NCI-H2227 treated with DMSO at 0.1 percent for 48 hours (cell line): ENCODE results near the gene TUT7.
"Not testable (repeated sequence)": the region's sequence is repeated elsewhere in the genome, so short reads cannot be mapped to it uniquely, and the experiment has no call there.

Experiments used
- DNase-seq: peaks from one replicate; lab custom pipeline; 2025; lab: John Stamatoyannopoulos, UW

TUT7 gene

DNA sequence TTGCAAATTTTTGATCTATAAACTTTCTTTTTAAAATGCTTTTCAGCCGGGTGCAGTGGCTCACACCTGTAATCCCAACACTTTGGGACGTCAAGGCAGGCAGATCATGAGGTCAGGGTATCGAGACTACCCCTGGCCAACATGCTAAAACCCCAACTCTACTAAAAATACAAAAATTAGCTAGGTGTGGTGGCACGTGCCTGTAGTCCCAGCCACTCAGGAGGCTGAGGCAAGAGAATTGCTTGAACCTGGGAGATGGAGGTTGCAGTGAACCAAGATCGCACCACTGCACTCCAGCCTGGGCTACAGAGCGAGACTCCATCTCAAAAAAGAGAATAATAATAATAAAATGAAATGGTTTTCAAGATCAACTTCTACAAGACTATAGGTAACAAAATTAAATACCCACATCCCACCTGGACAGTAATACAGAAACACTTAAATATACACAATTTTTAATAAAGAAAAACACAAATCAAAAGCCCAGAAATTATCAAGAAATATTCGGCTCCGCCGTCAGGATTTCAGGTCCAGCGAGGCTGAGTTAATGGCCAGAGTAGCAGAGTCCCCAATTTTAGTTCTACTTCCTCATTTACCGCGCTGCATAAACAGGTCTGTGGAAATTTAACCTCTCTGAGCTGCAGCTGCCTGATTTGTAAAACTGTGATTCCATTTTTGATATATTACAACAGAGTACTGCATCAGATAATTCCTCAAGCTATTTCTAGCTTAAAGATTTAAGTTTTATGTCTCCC, 4.0 kb downstream of the TUT7 start:
- no peak for DNase-seq

DNA sequence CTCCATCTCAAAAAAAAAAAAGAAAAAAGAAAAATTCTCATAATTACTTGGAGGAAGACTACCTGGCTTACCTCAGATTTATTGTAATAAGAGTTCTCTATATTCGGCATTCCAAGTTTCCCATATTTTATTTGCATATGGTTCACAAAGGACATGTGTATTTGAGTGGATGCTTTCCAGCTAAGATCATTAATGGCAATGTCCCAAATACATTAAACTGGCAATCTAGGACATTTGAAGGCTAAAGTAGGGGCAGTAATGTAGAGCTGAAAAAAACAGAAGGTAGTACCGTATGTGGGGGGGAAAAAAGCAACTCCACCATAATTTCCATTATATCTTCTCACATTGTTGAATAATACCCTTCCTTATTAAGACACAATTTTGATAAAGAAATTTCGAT, 4.9 kb downstream of the TUT7 start:
- no peak for DNase-seq

DNA sequence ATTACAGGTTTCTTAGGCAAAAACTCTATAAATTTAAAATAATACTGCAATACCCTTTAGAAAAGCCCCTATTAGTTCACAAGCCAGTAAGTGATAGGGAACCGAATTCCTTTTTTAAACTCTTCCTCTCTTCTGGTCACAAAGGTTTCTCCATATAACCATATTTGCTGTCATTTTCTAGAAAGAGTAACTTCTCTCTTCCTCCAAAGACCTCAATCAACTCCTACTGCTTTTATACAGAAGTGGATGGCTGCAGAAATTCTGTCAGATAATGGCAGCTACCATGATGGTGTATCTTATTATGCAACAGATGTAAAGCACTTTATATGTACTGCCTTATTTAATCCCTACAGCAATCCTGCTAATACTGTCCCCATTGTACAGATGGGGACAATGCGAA, 6.2 kb downstream of the TUT7 start:
- DNase-seq, result no peak

DNA sequence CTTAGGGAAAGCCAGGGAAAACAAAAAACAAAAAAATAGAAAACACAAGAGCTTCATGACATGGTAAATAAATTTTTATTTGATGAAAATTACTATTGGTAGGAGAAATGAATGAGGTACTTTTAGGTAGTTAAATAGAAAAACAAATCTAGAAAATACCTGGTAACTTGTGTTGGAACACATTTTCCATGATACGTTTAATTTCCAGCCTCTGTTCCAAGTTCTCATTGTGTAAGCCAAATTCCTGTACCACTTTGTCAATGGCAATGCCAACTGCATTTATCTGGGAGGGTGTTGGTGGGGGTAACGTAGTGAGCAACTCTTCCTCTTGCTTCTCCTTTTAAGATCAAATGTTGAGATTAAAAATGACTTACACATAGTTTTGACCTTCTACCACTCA, 9.4 kb downstream of the TUT7 start:
- DNase-seq, result no peak

DNA sequence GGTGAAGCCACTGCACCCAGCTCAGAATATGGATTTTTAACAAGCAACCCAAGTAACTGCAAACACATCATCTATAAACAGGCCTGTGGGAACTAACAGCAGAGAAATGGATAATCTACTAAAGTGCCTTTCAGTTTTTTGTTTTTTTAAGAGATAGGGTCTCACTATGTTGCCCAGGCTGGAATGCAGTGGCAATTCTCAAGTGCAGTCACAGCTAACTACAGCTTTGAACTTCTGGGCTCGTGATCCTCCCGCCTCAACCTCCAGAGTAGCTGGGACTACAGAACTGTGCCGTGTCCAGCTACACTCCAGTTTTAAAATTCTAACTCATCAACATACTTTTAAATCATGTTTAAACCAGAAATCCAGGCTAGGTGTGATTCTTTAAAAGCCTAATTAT, 11.9 kb downstream of the TUT7 start:
- no peak for DNase-seq

DNA sequence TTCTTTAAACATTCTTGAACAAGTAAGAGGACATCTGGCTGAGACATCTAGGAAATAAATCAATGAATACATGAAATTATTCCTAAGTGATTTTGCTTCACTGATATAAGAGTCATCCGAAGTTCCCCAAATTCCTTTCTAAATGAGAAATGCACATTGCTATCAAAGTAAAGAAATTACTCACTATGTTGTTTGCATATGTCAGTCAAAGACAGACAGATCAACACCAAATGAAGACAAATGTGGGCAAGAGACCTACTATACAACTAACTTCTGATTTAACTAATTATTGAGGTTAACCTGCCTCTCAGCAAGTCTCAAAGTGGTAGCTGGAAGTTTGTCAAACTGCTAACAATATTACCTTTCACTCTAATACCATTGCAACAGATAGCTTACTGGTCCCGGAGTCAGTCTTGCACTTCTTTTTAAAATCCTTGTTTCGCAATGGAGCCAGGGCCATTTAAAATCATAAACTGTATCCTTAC, 13.2 kb downstream of the TUT7 start:
- no peak for DNase-seq

DNA sequence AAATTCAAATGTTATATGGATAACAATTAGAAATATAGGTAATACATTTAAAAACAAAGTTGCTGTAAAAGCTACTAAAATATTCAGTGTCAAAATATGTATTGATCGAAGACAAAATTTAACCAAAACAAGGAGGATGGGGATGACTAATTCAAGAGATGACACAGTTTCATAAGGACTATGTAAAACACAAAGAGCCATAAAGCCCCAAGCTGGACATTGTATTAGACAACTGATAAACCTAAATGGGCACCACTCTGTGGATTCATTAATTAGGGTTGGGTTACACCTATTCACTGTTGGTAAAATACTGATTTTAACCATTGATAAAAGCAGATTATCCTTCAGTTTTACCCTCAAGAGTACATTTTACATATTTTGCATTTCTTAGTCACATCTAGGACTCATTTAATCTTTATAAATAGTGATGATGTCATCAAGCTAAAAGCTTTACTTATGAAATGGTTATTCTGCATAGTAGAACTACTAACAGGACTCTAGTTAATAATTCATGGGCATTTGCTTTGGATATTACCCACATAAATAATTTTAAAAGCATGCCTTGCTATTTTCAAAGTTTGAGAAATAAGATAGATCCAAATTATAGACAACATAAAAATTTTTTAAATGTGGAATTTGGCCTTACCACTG, 13.7 kb downstream of the TUT7 start:
- no peak for DNase-seq

DNA sequence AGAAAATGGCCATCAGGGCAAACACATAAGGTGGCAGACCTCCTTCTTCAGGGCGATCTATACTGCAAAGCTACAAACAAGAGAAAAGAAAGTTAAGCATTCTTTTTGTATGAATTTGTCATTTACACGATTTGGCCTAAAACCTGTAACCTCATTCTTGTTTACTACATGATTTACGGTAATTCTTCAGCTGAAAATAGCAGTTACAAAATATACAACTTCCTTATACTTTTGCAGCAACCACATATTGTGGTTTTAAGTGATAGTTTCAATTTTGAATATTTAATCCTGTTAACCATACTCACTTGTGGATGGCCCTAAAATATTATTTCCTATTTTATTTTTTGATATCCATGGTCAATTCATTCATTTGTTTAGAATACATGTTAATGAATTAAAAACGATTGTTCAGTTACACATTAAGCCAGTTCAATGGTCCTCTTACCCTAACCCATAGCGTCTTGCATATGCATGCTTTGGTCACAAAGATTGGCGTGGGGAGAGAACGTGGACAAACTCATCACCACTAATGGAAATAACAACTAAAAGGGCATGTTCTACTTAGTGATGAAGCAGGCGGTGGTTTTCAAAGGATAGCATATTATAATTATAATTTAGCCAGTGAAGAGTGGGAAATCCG, 16.6 kb downstream of the TUT7 start:
- DNase-seq, result no peak

DNA sequence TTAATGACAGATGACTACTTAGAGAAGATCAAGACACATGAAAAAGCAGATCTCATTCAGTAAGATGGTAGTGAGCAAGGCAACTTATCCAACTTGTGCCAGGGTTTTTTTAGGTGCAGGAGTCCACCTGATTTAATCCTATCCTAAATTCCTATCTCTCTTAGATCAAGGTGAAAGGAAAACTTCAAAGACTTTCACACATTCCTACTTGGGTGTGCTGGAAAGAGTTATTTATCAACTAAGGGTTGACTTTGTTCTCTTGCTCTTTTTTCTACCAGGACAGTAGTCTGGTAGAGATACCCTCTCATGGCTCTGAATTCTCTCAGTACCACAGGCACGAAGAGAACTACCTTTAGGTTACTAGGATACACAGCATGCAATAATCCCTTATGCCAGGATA, 18.2 kb downstream of the TUT7 start:
- DNase-seq, result no peak

DNA sequence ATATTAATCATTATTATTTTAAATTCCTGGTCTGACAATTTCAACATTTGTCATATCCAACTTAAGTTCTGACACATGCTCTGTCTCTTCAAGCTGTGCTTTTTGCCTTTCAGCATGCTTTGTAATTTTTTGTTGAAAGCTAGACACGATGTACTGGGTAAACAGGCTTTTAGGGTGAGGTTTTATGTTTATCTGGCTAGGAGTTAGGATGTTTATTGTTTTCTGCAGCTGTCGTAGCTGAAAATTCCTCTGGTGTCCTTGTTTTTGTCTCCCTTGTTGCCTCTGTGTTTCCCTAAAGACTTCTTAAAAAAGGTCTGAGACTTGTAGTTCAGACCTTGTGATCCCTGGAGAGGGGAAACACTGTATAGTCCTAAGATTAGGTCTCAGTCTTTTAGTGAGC, 20.6 kb downstream of the TUT7 start:
- no peak for DNase-seq

DNA sequence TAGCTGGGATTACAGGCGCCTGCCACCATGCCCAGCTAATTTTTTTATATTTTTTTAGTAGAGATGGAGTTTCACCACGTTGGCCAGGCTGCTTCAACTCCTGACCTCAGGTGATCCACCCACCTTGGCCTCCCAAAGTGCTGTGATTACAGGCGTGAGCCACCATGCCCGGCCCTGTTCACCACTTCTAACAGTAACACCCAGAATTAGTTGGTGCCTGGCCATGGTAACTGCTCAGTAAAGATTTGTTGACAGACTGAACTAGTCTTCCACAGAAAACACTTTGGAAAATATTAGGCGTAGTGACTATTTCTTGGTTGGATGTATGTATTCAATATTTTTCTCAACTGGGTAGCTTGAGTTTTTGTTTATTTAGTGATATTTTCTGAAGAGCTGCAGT, 24.0 kb downstream of the TUT7 start:
- DNase-seq, result no peak

DNA sequence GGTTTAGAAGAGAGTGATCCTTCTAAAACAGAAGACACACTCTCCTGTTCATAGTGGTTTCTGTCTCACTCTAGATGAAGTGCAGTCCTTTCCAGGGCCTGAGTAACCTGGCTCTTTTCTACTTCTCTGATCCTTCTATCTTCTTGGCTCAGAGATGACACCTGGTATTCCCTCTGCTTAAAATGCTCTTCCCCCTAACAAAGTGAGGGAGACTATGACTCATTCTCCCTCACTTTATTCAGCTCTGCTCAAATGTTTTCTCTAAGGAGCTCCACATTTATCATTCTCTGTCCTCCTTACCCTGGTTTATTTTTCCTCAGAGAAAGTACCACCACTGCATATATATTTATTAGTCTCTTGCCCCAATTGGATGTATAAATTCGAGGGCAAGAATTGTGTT, 24.6 kb downstream of the TUT7 start:
- no peak for DNase-seq

DNA sequence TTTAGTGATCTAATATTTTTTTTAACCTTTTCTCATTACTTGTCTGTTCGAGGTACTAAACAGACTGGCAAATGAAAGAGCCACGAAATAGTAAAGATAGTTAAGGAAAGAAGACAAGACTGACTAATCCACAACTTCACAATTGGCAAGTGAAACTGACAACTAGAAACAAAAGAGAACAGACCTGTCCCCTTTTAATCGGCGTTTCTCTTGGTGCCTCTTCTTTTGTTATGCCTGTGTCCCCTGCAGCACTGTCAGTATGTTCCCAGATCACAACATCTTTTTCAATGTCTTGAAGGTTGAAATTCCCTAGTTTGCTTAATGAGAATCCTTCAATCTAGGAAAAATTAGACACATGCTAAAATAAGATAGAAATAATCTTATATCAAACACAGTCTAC, 26.1 kb downstream of the TUT7 start:
- DNase-seq, result no peak

DNA sequence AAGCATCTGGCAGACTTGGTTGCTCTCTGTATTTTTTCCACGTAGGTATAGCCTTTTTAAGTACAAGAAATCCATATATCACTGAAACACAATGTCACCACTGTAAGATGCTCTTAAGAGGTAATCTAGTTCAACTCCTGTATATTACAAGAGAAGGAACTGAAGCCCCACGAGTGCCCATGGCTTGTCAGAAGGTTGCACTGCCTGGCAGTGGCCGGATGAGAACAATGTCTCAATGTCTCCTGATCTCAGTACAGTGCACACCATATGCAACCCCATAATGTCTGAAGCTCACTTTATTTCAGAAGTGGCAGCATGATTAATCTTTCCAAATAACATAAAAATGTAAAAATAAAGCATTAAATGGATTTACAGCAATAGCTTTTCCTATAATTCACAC, 27.7 kb downstream of the TUT7 start:
- no peak for DNase-seq

DNA sequence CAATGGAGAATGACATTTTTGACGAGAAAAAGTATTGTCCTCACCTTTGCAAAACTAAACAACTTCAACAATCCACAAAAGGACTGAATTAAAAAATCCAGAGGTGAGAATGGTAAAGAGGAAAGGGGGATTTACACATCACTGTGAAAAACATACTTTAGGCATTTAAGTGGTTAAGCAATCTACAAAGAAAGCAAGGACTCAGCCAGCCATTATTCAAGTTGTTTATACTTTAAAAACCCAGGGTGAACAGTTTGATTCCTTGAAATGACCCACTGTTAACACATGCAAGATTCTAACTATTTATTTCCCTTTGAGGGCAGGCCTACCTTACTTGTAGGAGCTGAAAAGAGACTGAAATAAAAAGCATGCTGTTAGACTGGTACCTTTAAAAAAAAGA, 29.3 kb downstream of the TUT7 start:
- DNase-seq, result no peak

DNA sequence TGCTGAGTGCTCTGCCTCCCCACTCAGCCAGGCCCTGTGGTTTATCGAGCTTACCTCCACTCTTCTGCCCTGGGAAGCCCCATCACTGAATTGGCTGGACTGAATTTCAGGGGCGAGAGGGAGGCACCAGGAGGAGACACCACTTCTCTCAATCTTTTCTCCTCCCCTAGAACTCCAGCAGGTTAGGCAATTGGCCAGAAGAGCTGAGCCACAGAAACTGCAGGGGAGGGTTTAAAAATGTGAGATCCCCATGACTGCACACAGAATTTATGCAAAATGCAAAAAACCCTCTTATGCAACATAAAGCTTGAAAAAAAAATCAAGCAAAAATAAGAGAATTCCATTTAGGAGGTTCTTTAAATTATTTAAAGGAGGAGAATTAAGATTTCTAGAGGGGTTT, 29.9 kb downstream of the TUT7 start:
- DNase-seq, result no peak

DNA sequence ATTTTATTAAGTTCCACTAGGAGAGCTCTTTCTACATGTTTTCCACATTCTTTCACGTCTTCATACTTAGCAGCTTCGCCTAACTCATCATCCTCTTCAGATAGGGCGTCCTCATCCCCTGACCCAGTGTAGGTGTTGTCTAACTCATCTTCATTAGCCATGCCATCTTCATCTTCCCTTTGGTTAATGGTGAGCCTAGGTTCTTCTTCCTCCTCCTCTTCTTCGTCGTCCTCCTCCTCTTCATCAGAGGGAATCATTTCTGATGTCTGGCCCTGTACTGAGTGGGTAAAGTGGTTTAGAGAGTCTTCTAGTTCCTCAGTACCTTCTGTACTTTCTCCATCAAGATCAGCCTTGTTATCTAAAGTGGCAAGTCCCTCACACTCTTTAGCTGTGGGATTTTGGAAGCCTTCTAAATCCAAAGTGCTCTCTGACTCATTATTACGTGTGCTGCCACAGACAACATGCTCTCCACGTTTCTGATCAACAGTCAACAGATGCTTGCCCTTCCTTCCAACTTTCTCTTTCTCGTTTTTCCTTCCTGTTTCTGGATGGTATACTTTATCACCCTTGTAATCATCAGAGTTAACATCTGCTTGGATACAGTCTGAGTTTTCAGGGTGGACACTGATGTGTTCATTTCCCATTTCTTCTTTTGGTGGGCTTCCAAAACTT, 31.1 kb downstream of the TUT7 start:
- no peak for DNase-seq

DNA sequence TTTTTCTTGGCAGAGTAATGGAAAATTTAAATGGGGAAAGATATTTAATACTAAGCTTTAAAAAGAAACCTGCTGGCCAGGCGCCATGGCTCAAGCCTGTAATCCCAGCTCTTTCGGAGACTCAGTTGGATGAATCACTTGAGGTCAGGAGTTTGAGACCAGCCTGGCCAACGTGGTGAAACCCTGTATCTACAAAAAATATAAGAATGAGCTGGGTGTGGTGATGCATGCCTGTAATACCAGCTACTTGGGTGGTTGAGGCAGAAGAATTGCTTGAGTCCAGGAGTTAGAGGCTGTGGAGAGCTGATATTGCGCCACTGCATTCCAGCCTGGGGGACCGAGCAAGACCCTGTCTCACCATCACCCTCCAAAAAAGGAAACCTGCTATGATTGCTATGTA, 32.8 kb downstream of the TUT7 start:
- no peak for DNase-seq

DNA sequence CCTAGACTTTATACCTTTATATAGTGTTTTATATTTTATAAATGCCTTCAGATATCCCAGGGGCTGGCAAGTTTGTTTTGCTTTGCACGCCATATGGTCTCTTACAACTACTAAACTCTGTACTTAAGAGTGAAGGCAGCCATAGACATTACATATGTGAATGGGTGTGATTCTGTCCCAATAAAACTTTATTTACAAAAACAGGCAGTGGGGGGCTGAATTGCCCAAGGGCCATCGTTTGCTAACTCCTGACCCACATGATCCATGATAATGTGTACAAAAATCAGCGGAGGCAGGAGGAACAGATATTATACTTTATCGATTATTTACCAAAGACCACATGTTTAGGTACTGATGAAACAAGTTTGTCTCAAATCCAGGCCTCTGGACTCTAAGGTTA, 36.0 kb downstream of the TUT7 start:
- no peak for DNase-seq

DNA sequence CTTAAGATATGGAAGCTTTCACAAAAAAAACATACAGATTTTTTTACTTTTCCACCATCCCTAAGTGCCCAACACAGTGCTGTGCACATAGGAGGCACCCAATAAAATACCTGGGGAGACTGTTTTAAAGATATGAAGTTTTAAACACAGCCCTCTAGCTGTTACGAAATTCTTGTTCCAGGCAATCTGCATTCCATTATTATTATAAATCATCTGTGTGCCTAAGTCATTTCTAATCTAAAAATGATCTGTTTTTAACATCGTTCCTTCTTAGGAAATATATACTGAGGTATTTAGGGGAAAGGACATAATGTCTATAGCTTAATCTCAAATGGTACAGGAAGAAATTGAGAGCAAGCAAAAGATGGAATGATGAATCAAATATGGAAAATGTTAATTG, 39.1 kb downstream of the TUT7 start:
- no peak for DNase-seq

DNA sequence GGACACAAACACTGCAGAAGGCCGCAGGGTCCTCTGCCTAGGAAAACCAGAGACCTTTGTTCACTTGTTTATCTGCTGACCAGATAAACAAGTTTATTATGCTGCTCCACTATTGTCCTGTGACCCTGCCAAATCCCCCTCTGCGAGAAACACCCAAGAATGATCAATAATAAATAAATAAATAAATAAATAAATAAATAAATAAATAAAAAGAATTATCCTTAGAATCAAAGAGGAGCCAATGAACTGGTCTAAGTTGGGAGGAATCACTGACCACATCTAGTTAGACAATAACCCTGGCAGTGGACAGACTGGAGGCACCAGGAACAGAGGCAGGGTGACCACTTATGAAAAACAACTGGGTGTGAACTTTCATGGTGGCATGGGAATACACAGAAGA, 41.3 kb downstream of the TUT7 start:
- DNase-seq, result not testable (repeated sequence)

DNA sequence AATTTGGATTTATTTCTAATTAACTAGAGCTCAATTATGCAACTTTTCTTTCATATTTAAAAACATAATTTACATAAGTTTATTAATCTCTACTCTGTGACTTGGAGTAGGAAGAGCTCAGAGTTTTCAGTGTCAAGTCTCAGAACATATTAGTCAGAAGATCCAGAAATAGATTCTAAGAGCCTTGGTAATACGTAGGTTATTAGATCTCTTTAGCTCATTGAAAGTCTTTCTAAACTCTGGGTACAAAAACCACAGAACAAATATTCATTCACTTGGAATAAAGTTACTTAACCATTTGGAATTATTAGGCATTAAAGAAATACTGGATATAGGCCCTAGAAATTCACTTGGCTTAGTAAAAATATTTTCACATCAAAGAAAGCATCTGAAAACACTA, 45.5 kb downstream of the TUT7 start:
- DNase-seq, result no peak

DNA sequence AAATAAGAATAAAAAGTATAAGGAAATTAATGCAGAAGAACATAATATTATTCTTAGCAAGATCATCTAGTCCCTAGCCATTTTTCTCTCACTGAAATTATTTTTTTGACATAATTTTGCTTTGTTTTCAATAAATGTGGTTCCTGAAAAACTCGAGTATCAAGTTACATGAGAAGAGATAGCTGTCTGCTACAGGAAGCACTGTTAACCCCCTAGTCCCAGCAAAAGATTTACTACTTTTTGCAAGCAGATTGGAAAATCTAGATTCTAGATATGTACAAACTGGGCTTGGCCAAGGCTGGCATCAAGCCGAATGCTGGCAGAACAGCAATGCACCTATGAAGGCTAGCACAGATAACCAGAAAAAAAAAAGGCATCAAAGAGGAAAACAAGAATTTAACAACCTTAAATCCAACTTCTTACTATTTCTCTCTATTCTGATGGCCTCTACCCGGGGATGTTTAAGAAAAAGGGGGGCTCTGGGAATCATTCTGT, 49.9 kb downstream of the TUT7 start:
- no peak for DNase-seq
